HG03196 (cell line): ENCODE measurements around the gene FUCA1.
"Not testable (repeated sequence)": the region's sequence is repeated elsewhere in the genome, so short reads cannot be mapped to it uniquely, and the experiment has no call there.

Experiments
- ATAC-seq: cut with Tn5 transposase; IDR thresholded peaks from one replicate; pipeline ENCODE4 v1.9.1; 2021; ENCODE audit not compliant: unreplicated experiment

FUCA1 gene

DNA sequence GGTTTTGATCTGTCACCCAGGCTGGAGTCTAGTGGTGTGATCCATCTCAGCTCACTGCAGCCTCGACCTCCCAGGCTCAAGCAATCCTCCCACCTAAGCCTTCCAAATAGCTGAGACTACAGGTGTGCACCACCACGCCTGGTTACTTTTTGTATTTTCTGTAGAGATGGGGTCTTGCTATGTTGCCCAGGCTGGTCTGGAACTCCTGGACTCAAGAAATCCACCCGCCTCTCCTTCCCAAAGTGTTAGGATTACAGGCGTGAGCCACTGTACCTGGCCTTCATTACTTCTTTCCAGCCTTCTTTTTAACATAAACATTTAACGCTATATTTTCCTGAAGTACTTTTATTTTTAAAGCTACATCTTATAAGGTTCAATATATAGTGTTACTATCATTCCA lies 24.4 kb downstream of the FUCA1 start:
- ATAC-seq = no peak

DNA sequence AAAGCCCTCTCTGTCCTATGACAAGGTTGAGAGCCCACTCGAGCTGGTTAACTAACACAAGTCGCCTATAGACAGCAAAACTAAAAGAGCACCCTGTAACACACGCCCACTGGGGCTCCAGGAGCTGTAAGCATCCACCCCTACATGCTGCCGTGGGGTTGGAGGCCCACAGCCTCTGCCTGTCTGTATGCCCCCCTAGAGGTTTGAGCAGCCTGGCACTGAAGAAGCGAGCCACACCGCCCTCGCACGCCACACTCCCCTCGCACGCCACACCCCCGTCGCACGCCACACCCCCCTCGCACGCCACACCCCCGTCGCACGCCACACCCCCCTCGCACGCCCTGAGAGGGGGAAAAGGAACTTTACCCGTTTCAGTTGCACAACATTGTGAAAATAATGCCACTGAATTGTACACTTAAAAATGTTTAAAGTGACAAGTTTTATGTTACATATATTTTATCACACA lies 29.7 kb downstream of the FUCA1 start:
- ATAC-seq = peak; percentile 71

GRCh38 chr1:23837908-23838307 lies 30.2 kb downstream of the FUCA1 start:
- ATAC-seq = no peak

DNA sequence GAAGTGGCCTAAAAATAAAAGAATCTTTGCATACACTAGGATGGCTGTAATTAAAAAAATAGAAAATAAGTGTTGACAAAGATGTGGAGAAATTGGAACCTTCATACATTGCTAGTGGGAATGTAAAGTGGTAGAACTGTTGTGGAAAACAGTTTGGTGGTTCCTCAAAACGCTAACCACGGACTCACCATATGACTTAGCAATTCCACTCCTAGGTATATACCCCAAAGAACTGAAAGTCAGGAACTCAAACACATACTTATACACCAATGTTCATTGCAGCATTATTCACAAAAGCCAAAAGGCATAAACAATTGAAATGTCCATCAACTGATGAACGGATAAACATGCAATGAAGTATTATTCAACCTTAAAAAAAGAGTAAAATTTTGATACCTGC lies 32.1 kb downstream of the FUCA1 start:
- ATAC-seq = no peak

GRCh38 chr1:23834156-23834555 lies 33.9 kb downstream of the FUCA1 start:
- not testable (repeated sequence) for ATAC-seq

DNA sequence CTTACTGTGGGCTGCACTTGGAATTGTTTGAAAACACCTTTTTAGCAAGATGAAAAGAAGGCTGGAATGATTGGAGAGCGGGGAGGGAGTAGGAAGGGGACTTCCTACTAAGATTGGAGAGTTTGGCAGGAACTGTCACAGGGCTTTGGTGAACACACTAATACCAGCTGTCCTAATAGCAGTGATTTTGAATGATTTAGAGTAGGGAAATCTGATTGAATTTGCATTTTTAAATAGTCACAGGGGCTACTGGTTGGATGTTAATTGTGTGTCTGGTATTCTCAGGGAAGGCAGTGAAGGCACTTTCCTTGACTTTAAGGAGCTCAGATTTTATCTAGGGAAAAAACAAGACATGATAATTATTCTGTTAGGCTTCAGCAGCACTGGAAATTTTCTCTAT lies 40.4 kb downstream of the FUCA1 start:
- no peak for ATAC-seq

- not testable (repeated sequence) for ATAC-seq
Observed at GRCh38 chr1:23826590-23826989, 41.5 kb downstream of the FUCA1 start.

GRCh38 chr1:23825762-23826522 lies 42.1 kb downstream of the FUCA1 start:
- ATAC-seq = no peak

- peak; percentile 74 for ATAC-seq
Observed at GRCh38 chr1:23825076-23825761, 42.9 kb downstream of the FUCA1 start, which contains the start of gene HMGCL. TSS of gene HMGCL (minus strand) at chr1:23825429. CDS start at chr1:23825415, 14 bp downstream.

DNA sequence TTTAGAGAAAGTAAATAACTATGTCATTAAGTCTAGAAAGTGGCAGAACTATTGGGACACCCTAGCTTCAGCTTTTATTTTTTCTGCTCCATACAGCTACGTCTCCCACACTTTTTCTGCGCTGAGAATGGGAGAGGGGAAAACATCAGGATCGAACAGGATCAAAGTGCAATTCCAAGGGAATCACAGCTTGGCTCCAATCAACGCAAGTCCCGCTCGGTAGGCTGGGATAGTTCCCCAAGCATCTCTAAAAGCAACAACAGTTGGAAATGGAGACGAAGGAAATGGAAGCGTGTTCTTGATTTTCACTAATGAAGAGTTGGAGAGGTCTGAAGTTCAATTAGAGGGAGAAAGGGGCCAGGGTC lies 43.4 kb downstream of the FUCA1 start:
- ATAC-seq = no peak

DNA sequence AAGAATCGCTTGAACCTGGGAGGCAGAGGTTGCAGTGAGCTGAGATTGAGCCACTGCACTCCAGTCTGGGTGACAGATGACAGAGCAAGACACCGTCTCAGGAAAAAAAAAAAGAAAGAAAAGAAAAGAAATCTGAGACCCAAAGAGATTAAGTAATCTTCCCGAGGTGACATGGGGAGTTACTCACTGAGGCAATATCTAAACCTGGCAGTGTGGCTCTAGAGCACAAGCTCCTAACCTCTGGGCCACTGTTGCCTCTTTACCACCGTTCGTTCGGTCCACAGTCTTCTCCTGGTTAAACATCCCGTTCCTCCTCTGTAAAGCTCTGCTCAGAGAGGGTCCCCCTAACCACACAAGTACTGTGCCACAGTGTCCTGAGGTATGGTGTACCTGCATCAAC lies 44.3 kb downstream of the FUCA1 start:
- no peak for ATAC-seq

DNA sequence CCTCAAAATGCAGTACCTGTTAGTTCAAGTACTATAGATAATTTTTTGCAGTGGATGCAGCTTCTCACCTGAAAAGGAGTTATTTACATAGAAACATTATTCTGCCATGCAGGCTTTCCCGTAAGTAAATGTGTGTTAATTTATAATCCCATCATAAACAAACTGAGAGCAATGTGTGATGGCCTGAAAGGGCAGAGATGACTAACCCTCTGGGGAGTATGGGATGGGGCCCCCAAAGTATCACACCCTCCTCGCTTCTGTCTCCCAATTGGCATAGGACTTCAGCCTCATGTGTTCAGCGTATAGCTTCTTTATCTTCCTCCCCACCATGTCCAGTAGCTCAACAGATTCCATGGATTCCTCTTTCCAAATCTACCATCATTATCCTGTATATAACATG lies 50.5 kb downstream of the FUCA1 start:
- ATAC-seq = no peak

DNA sequence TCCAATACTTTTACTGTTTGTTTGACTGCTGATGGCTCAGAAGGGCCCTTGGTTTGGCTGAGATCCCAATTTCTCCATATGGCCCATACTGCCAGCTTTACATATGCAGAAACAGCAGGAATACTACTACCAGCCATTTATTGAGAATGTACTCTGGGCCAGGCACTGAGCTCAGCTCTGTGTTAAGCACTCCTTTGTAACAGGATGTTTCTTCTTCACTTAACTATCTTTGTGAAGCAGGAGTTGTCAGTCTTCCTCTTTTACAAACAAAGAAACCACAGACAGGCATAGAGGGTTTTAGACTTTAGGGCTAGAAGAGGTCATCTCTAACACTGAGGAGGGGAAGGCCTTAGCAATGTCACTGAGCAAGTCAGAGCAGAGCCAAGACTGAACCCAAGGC lies 51.2 kb downstream of the FUCA1 start:
- ATAC-seq = no peak

DNA sequence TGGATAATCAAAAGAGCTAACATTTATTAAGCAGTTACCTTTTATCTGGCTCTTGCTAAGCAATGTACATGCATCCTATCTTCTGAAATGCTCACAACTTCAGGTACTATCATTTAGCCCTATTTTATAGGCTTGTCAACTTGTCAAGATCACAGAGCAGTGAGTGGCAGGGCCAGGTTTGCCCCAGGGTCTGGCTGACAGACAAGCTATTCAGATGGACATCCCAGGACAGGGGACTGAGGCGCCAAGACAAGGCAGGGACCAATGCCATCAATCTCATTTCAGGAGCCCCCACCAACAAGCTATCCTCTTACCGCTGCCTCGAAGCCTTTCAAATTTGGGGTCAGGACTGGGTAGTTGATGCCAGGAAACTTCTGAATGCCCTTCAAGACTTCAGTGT lies 51.7 kb downstream of the FUCA1 start:
- no peak for ATAC-seq

- no peak for ATAC-seq
Observed at GRCh38 chr1:23814016-23814415, 54.1 kb downstream of the FUCA1 start.

- ATAC-seq = peak; percentile 46
Observed at GRCh38 chr1:23810818-23811540, 57.1 kb downstream of the FUCA1 start.

- ATAC-seq = peak; percentile 52
Observed at GRCh38 chr1:23809751-23810171, 58.3 kb downstream of the FUCA1 start.

DNA sequence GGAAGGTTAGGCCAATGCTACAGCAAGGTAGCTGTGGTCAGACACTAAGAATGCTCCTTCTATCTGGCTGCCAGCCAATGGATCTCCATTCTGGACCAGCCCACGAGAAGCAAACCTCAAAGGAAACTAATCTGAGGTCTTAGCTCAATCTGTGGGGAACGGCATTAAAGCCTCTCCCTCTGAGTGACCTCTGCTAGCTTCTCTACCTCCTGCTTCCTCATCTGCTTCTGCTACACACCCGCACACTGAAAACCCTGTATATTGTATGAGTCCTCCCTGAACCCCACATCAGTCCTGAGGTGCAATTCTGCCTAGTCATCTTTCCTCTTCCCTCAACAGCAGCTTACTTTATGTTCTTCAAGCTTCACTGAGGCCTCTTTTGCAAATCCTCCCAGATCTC lies 60.6 kb downstream of the FUCA1 start:
- no peak for ATAC-seq

DNA sequence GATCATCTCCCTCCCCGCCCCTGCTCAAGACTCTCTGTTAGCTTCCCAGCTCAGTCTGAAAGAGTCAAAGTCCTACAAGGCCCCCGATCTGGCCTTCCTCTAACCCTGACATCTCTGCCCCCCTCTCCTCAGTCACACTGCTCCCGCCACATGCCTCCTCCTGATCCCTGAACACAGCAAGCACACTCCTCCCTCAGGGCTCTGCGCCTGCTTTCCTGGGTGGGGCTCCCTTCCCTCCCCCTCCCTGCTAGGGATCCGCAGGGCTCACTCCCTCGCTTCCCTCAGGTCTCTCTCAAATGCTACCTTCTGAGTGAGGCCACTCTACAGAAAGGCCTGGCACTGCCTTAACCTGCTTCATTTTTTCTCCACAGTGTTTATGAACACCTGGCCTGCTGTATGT lies 61.8 kb downstream of the FUCA1 start:
- ATAC-seq = no peak

- ATAC-seq = no peak
Observed at GRCh38 chr1:23805025-23805424, 63.1 kb downstream of the FUCA1 start.

GRCh38 chr1:23804183-23804835 lies 63.8 kb downstream of the FUCA1 start:
- no peak for ATAC-seq
